MV-4-11 (cell line): ENCODE results near the gene GPR173.

Experiments
- DNase-seq: peaks from one replicate; lab custom pipeline; 2025; lab: John Stamatoyannopoulos, UW

The GPR173 gene, protein sequence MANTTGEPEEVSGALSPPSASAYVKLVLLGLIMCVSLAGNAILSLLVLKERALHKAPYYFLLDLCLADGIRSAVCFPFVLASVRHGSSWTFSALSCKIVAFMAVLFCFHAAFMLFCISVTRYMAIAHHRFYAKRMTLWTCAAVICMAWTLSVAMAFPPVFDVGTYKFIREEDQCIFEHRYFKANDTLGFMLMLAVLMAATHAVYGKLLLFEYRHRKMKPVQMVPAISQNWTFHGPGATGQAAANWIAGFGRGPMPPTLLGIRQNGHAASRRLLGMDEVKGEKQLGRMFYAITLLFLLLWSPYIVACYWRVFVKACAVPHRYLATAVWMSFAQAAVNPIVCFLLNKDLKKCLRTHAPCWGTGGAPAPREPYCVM

DNA sequence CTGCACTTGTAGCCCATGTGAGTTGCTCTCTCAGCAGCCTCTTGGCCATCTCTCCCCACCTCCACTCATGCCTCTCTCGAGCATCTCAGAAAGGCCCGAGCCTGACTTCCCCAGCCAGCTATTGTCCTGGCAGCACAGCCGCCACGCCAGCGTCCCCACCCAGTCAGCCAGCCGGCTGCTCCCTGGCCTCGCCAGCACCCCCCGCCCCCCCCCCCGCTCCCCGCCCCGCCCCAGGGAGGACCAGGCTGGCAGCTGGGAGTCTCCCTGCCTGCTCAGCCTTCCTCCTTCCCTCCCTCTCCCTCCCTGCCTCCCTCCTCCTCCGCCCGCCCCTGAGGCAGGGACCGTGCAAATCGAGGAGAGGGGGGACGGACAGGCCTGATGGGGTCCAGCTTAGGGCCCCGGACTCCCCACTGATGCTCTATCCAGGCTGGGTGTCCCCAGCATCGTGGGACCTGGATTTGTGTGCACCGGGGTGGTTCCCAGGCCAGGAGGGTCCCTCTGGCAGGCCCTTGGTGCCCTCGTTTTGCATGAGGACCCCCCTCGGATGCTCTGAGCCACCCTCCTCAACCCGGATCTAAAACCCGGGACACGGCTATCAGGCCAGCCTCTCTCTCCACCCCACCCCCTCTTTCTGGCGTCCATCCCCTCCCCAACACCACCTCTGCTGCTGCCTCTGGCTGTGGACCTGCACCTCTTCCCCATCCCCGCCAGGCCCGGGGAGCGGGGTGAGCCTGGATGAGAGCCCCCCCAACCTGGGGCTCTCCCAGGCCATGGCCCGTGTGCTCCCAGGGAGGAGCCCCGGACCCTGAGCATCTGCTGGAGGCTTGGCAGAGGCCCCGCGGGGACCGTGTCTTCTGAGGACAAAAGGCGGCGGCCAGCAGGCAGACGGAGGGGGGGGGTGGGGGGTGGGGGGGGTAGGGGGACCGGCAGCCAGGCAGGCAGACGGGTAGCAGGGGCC lies at the start of gene GPR173:
TSS of gene GPR173 (plus strand) at position 621 of the 958 bp plus-strand sequence. CDS start 27,833 bp downstream, outside the sequence.
- no peak for DNase-seq

DNA sequence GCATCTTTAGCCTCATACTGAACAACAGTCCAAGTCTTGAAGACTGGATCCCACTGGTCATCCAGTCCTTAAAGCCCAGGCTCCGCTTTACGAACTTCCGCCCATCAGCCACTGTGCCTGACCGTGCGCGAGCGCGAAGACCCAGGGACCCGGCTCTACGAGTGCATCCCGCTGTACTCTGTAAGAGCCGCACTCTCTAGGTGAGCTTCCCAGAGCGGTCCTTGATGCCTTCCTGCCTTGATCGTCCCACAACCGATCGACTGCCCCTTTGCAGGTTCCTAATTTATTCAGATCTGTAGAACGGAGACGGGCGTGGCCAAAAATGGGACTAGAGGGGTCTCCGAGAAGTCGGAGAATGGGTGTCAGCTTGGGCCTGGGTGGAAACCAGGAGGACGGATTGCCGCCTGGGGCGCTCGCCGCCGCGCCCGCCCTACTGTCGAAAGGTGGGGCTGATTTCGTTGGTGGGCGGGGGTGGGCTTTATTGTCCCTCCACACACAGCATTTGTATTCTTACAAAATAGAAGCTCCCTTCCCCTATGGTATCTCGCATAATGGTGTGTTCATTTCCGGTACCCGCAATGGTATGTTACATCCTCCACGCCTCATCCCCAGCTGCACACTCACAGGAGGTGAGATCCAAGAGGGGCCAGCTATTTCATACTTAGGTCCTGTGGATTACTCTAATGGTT lies 48.0 kb upstream of the GPR173 start:
- DNase-seq = no peak

DNA sequence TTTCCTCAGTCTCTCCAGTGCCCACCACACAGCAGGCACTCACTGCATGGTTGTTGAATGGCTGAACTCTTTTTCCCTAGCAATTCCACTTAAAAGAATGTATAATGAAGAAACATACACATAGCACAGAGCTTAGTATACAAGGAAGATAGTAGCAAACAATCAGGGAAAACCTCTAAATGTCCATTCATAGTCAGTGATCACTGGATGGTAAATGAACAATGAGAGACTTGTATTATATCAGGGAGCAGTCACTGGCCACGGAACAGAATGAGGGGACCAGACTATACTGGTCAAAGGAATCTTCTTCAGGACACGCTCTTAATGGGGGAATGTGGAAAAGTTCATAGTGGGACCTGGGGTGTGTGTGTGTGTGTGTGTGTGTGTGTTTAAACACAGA lies 46.6 kb upstream of the GPR173 start:
- no peak for DNase-seq

DNA sequence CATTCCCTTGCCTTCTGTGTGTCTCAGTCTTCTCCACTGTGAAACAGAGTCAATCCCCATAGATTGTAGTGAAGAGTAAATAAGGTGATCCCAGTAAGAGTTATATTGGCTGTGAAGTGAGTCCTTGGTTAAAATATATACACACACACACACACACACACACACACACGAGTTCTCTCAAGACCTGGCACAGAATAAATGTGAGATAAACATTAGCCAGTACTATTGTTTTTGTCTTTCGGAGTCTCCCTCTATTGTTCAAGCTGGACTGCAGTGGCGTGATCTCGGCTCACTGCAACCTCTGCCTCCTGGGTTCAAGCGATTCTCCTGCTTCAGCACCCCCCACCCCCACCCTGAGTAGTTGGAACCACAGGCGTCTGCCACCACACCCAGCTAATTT lies 45.5 kb upstream of the GPR173 start:
- DNase-seq = no peak

DNA sequence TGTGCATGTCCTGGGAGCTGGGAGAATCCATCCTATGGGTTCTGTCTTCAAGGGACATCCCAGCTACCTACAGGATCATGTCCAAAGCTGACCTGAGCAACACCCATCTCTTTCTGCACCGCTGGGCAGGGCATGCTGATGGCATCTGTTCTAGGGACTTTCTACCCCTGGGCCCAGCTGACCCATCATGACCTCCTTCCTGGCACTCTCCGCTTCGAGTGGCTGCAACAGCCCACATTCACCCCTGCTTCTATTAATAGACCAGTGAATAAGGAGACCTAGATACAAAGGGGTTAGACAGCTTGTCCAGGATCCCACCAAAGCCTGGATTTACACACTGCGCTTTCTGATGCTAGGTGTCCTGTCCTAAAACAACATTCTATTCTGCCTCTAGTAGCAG lies 44.6 kb upstream of the GPR173 start:
- no peak for DNase-seq

DNA sequence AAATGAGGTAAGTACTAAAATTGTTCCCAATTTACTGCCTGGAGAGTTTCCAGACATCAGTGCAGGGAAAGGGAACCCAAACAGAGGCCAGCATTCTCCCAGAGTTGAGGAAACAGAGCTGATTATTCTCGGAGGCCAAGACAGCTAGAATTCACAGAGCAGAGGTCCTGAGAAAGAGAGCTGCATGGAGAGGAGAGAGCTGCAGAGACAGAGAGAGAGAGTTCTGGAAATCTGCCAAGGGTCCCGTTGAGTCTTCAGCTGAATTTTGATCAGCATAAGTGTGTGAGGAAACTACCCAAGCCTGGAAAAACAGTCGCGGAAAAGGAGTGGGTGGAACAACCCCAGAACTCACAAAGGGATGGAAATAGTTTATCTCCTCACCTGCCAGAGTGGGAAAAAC lies 43.8 kb upstream of the GPR173 start:
- no peak for DNase-seq

DNA sequence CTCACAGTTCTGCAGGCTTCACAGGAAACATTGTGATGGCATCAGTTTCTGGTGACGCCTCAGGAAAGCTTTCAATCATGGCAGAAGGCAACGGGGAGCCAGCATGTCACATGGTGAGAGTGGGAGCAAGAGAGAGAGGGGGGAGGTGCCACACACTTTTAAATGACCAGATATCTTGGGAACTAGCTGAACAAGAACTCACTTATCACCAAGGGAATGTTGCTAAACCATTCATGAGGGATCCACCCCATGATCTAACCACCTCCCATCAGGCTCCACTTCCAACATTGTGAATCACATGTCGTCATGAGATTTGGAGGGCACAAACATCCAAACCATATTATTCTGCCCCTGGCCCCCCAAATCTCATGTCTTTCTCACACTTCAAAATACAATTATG lies 43.3 kb upstream of the GPR173 start:
- no peak for DNase-seq

DNA sequence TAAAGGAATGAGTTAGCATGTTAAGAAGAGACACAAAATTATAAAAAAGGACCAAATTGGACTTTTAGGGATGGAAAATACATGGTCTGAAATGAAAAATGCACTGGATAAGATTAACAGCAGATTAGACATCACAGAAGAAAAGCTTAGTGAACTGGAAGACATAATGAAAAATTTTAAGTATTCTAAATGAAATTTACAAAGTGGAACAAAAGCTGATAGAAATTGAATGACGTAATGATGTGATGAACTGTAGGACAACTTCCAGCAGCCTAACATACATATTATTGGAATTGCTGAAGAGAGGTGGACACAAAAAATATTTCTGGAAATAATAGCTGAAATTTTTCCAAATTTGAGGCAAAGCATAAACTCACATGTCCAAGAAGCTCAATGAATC lies 39.6 kb upstream of the GPR173 start:
- DNase-seq = no peak

DNA sequence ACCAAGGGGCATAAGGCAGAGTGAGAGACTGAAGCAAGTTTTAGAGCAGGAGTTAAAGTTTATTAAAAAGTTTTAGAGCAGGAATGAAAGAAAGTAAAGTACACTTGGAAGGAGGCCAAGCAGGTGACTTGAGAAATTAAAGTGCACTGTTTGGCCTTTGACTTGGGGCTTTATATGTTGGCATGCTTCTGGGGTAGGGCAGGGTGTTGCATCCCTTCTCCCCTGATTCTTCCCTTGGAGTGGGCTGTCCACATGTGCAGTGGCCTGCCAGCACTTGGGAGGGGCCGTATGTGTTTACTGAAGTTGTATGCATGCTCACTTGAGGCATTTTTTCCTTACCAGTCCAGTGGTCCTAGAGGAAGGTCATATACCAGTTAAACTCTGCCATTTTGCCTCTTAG lies 35.3 kb upstream of the GPR173 start:
- no peak for DNase-seq

DNA sequence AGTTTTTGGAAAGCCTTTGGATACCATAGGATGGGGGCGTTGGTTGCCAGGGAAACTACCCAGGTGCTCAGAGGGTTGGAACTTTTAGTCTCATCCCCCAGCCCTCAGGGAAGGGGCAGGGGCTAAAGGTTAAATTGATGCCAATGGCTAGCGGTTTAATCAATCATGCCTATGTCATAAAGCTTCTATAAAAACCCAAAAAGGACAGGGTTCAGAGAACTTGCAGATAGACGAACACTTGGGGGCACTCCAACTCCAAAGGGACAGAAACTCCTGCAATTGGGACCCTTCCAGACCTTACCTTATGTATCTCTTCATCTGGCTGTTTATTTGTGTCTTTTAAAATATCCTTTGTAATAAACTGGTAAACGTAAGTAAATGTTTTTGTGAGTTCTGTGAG lies 30.0 kb upstream of the GPR173 start:
- DNase-seq = no peak

DNA sequence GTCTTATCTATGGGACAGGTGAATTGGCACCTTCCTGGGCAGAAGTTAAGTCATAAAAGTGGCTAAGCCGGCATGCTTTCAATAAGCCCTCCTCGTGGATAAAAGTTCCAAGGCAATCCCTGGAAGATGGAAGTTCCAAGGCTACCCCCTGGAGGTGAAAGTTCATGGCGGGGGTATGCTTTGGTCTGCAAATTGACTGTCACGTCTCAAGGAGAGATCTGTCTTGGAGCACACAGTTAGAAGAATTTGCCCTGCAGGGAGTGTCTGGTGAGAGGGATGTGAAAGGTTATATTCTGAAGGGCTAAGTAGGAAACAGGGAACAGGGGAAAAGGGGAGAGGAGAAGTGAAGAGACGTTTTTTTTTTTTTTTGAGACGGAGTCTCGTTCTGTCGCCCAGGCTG lies 26.2 kb upstream of the GPR173 start:
- no peak for DNase-seq

DNA sequence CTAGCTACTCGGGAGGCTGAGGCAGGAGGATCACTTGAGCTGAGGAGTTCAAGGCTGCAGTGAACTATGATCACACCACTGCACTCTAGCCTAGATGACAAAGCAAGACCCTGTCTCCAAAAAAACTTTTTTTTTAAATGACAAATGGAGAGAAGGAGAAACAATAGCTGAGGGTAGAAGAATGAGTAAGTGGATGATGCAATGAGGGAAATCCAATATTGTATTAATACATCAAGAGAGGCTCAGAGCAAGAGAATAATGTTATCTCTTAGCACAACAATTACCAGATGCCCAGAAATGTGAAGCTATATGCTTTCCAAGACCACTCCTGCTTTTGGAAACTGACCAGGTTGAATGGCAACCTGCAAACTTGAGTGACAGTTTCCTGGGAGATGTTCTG lies 19.9 kb upstream of the GPR173 start:
- DNase-seq = no peak

DNA sequence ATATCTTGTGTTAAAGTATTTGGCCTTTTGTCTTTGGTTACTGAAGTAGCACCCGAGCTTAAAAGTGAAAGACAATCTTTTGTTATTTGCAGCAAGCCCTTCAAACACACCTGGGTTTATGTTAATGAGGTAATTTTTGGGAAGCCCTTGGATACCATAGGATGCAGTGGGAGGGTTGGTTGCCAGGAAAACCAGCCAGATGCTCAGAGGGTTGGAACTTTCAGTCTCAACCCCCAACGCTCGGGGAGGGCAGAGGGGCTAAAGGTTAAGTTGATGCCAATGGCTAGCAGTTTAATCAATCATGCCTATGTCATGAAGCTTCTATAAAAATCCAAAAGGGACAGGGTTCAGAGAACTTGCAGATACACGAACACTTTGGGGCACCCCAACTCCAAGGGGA lies 17.2 kb upstream of the GPR173 start:
- no peak for DNase-seq

DNA sequence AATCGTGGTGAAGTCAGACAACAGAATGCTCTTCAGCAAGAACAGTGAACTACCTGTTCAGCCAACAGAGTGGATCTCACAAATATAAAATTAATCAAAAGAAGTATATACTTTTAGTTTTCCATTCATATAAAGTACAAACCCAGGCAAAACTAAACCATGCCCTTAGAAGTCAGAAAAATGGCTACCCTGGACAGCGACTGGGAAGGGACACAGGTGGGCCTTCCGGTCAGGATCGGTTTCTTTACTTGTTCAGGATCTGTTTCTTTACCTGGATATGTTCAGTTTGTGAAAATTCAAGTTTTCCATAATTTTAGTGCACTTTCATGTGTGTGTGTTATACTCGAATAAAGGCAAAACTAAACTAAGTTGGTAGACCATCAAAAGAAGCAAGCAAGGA lies 12.4 kb upstream of the GPR173 start:
- DNase-seq = no peak

DNA sequence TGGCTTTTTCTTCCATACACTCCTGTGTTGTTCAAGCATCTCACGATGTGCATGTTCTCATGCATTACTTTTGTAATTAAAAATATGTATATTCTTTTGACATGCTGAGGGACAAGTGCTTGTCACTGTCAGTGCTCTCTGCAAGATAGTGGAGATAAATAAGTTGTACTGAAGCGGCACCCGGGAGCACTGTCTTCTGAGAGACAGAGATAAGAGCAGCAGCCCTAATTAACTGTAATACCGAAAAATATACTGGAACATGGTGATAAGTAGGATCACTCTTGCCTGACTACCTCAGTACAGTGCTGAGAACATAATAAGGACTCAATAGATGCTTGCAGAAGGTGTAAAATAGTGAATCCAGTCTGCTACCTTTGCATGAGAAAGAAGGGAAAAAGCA lies 9.4 kb upstream of the GPR173 start:
- DNase-seq = no peak

DNA sequence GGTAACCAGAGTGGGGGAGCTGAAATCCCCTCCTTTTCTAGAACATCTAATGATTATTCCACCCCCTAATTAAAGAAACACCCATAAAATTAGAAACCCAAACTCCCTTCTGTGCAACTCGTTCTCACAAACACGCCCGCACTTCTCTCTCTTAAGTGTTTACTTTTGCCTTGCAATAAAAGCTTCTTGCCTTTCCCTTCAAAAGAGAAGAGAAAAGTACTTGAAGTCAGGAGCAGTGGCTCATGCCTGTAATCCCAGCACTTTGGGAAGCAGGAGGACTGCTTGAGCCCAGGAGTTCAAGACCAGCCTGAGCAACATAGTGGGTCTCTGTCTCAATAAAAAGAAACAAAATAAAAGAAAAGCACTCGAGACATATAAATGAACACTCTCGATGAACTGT lies 3.6 kb upstream of the GPR173 start:
- DNase-seq = no peak

DNA sequence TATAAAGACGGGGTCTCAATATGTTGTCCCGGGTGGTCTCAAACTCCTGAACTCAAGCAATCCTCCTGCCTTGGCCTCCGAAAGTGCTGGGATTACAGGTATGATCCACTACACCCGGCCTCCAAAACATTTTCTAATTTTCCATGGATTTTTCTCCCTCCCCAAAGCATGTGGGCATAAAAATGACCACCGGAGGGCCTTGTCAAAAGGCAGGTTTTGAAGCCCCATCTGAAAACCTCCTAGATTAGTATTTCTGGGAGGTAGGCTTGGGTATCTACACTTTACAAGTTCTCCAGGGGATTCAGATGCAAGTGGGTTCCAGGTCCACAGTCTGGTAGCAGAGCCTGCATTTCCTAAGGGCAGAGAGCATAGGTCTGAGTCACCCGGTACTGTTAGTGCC lies 1.4 kb upstream of the GPR173 start:
- no peak for DNase-seq

DNA sequence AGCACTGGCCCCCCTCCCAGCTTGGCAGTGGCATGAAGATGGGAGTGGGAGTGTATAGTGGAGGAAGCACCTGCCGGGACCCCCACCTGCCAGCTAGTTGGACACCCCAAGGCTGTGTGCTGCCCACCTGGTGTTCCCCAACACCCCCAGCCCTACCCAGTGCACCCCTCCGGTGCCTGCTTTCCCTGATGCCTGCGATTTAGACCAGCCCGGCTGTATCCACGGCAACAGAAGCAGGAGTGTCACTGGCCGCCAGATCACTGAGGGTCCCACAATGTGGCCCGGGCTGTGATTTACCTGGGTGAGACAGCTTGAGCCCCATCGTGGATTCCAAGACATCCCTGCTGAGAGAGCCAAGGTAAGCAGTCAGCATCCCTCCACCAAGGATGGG lies 533 bp downstream of the GPR173 start:
- DNase-seq = no peak

DNA sequence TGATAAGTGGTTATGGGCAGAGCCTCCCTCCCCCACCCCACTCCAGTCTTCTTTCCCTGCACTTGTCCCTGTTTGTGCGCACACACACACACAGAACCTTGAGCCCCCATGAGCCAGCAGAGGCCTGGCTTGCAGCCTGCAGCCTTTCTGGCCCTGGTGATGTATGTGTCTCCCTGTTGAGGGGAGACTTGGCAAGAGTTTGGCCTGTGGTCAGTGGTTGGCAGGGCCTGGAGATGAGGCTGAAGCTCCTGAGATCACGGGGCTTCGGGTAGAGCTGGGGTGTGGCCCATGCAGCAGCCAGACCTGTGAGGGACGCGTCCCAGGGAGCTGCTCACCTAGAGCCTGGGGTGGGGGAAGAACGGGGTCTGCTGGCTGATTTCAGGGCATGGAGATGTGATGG lies 2.3 kb downstream of the GPR173 start:
- no peak for DNase-seq

DNA sequence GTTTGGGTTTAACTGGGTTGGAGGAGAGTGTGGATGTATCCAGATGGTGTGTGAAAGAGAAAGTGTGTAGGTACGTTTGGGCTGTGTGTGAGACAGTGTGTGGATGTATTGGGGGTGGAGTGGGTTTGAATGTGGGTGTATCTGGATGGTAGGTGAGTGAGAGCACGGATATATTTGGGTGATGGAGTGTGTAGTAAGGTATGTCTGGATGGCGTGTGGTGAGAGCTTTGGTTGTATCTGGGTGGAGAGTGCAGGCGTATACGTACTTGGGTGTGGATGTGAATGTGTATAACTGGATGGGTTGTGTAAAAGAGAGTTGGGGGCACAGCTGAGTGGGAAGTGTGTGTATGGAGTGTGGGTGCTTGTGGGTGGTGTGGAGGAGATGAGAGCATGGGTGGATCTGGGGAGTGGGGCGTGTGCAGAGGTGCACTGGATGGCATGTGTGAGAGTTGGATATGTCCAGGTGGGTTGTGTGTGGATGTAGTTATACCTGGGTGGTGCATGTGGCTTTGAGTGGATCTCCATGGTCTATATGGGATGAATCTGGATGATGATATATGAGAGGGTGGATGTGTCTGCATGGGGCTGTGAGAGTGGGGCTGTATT lies 6.8 kb downstream of the GPR173 start:
- DNase-seq = no peak

DNA sequence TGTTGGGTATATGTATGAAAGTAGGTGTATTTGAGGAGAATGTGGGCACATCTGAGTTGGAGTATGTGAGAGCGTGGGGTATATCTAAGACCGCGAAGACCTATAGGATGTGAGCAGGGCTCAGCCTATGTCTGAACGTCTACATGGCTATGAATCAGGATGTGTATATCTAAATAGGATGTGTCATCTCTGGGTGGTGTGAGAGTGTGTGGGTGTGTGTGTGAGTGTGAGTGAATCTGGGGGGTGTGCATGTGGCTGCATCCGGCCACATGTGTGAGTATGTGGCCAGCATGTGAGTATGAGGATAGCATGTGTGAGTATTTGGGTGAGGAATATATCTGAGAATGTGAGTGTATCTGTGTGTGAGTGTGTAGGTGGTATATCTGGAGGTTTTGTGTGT lies 7.7 kb downstream of the GPR173 start:
- DNase-seq = no peak

DNA sequence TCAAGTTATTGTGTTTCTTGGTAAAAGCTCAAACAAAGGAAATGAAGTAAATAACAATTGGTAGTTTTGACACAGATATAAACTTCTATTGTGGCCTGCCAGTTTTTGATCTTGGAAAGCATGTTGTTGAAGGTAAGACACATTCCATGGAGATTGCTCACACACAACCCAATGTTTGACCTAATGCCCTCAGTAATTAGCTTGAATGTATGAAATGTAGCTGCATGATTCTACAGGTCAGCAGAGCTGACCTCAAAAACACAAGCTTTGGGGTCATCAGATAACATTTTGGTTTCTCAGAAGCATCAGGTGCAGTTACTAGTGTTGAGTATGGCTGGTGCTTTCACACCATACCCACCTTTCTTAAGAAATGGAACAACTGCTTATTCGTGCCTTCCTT lies 16.5 kb downstream of the GPR173 start:
- no peak for DNase-seq
